Measurements from ENCODE around the gene FGD2. TPM values are rescaled to one million over a fixed set of nuclear protein-coding genes. Genes with fewer than 3 reads are reported as not detected.

Gene FGD2
- total RNA-seq, 1 experiment from 2014 or later = 0.10 TPM

DNA sequence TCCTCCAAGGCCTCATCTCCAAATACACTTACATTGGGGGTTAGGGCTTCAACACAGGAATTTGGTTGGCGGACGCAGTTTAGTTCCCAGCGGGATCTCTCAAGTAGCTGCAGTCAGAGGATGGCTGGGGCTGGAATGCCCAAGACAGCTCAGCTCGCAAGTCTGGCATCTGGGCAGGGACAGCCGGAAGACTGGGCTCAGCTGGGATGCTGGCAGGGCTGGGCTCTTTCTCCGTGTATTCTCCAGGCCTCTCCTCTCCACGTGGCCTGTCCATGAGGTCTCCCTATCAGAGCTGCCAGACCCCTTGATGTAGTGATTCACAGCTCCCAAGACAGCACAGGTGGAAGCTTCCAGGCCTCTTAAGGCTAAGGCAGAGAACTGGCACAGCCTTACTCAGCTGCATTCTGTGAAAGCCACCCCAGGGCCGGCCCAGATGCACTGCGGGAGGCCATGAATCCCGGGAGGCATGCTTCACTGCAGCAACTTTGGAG lies 5.0 kb downstream of the FGD2 start:
- ChIA-PET RAD21 (ENCODE audit: low non-redundant PET in 1 of 2, low total read pairs in 2 of 2, uncharacterized antibody in 2 of 2, unreplicated experiment in 2 of 2) (no interaction called here), POLR2A (no interaction called here), CTCF (no interaction called here)
- H3K27me3 ChIP-seq (ENCODE audit: insufficient read depth, low read length) = no peaks in the 10 kb centered on the region
- ATAC-seq (no peak), DNase-seq (ENCODE audit: low read depth, low spot score) (no peak)
- H3K27ac ChIP-seq (ENCODE audit: low read depth, low read length) = no peak overlapping the region
- no peaks in the 10 kb centered on the region for H3K9me3 ChIP-seq (ENCODE audit: control insufficient read depth in 1 of 2, insufficient read depth in 1 of 2, low read depth in 1 of 2, low read length in 2 of 2)
- BruUV-seq (replicated peaks) = no TSS peak
- H3K4me1 ChIP-seq (ENCODE audit: control insufficient read depth in 1 of 2, insufficient read depth in 2 of 2, low read length in 2 of 2) = no peaks in the 10 kb centered on the region
- H2AFZ ChIP-seq (ENCODE audit: low read depth, low read length, poor library complexity, severe bottlenecking) = no peak overlapping the region
- no peak overlapping the region for H3K4me2 ChIP-seq (ENCODE audit: low read length)
- H3K36me3 ChIP-seq (ENCODE audit: control insufficient read depth in 1 of 2, insufficient read depth in 2 of 2, low read length in 2 of 2) = no peaks in the 10 kb centered on the region
- intact Hi-C loops (cut with micrococcal nuclease) = no loop called here
- H3K9me2 ChIP-seq (ENCODE audit: insufficient read depth) = no peaks in the 10 kb centered on the region
- no peak overlapping the region for H3K9ac ChIP-seq (ENCODE audit: low read length)
- TF ChIP-seq ZFX (IDR thresholded peaks at IDR 0.05) (no peak), ZNF274 (IDR thresholded peaks at IDR 0.05; ENCODE audit: low read depth, low read length) (no peak), JUND (IDR thresholded peaks at IDR 0.05) (no peak), CBX3 (IDR thresholded peaks at IDR 0.05; ENCODE audit: low read depth) (no peak), SIN3A (IDR thresholded peaks at IDR 0.05; ENCODE audit: low read depth) (no peak), SRF (IDR thresholded peaks at IDR 0.05; ENCODE audit: low read depth) (no peak), SP1 (IDR thresholded peaks at IDR 0.05; ENCODE audit: low read depth) (no peak), POLR2AphosphoS5 (IDR thresholded peaks at IDR 0.05; ENCODE audit: low read depth, low read length) (no peak), EZH2 (IDR thresholded peaks at IDR 0.05) (no peak), EZH2phosphoT487 (IDR thresholded peaks at IDR 0.05; ENCODE audit: borderline replicate concordance) (no peak), CEBPB (IDR thresholded peaks at IDR 0.05; ENCODE audit: low read depth) (no peak), YY1 (IDR thresholded peaks at IDR 0.05; ENCODE audit: extremely low read depth, insufficient replicate concordance, low read depth, low read length) (no peak)
- TF ChIP-seq, protein P1, sequence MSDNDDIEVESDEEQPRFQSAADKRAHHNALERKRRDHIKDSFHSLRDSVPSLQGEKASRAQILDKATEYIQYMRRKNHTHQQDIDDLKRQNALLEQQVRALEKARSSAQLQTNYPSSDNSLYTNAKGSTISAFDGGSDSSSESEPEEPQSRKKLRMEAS (IDR thresholded peaks at IDR 0.05) = no peak
- TF ChIP-seq, protein P2, sequence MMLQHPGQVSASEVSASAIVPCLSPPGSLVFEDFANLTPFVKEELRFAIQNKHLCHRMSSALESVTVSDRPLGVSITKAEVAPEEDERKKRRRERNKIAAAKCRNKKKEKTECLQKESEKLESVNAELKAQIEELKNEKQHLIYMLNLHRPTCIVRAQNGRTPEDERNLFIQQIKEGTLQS (IDR thresholded peaks at IDR 0.05) = no peak
- TF ChIP-seq, protein P3, sequence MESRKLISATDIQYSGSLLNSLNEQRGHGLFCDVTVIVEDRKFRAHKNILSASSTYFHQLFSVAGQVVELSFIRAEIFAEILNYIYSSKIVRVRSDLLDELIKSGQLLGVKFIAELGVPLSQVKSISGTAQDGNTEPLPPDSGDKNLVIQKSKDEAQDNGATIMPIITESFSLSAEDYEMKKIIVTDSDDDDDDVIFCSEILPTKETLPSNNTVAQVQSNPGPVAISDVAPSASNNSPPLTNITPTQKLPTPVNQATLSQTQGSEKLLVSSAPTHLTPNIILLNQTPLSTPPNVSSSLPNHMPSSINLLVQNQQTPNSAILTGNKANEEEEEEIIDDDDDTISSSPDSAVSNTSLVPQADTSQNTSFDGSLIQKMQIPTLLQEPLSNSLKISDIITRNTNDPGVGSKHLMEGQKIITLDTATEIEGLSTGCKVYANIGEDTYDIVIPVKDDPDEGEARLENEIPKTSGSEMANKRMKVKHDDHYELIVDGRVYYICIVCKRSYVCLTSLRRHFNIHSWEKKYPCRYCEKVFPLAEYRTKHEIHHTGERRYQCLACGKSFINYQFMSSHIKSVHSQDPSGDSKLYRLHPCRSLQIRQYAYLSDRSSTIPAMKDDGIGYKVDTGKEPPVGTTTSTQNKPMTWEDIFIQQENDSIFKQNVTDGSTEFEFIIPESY (IDR thresholded peaks at IDR 0.05; ENCODE audit: extremely low read depth, insufficient replicate concordance, low read length) = no peak
- TF ChIP-seq, protein P4, sequence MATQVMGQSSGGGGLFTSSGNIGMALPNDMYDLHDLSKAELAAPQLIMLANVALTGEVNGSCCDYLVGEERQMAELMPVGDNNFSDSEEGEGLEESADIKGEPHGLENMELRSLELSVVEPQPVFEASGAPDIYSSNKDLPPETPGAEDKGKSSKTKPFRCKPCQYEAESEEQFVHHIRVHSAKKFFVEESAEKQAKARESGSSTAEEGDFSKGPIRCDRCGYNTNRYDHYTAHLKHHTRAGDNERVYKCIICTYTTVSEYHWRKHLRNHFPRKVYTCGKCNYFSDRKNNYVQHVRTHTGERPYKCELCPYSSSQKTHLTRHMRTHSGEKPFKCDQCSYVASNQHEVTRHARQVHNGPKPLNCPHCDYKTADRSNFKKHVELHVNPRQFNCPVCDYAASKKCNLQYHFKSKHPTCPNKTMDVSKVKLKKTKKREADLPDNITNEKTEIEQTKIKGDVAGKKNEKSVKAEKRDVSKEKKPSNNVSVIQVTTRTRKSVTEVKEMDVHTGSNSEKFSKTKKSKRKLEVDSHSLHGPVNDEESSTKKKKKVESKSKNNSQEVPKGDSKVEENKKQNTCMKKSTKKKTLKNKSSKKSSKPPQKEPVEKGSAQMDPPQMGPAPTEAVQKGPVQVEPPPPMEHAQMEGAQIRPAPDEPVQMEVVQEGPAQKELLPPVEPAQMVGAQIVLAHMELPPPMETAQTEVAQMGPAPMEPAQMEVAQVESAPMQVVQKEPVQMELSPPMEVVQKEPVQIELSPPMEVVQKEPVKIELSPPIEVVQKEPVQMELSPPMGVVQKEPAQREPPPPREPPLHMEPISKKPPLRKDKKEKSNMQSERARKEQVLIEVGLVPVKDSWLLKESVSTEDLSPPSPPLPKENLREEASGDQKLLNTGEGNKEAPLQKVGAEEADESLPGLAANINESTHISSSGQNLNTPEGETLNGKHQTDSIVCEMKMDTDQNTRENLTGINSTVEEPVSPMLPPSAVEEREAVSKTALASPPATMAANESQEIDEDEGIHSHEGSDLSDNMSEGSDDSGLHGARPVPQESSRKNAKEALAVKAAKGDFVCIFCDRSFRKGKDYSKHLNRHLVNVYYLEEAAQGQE (IDR thresholded peaks at IDR 0.05; ENCODE audit: low read depth) = no peak
- H3K79me2 ChIP-seq (ENCODE audit: insufficient read depth, low read length) = no peaks in the 10 kb centered on the region
- H3K4me3 ChIP-seq (replicated peaks in 1 of 2; ENCODE audit: low read depth in 1 of 2, low read length in 2 of 2) = no peak overlapping the region
- H4K20me1 ChIP-seq (ENCODE audit: insufficient read depth) = no peaks in the 10 kb centered on the region
